Measurements from ENCODE around the gene IFNAR1.

- no peak for TF ChIP-seq CTCF (IDR thresholded peaks at IDR 0.05; ENCODE audit: low read length)
- TF ChIP-seq EZH2 (IDR thresholded peaks at IDR 0.05; ENCODE audit: borderline replicate concordance, low read length), result no peak
These were observed 60.1 kb downstream of the IFNAR1 start for GRCh38 chr21:33384841-33385331.

Data from OCI-LY1 (cell line).